ENCODE results near the gene ABCG1.

The ABCG1 gene

GRCh38 chr21:42299324-42300044, 80.5 kb downstream of the ABCG1 start:
- DNase-seq (ENCODE audit: extremely low read depth, insufficient read length): no peak
- Histone ChIP-seq H3K27me3 (replicated peaks; ENCODE audit: control insufficient read depth, insufficient read depth, low read length) (no peaks in the 10 kb centered on the region; the same call in 1 of the 2 replicates), H3K36me3 (ENCODE audit: control insufficient read depth, insufficient read depth, low read length) (no peaks in the 10 kb centered on the region), H3K4me3 (replicated peaks; ENCODE audit: low read depth, low read length) (no peak overlapping the region)
- TF ChIP-seq CTCF (IDR thresholded peaks at IDR 0.05; ENCODE audit: insufficient read depth, low read length, poor library complexity, severe bottlenecking): no peak

- H3K27me3 ChIP-seq (replicated peaks; ENCODE audit: control insufficient read depth, insufficient read depth, low read length): no peaks in the 10 kb centered on the region; the same call in 1 of the 2 replicates
- no peak for TF ChIP-seq CTCF (IDR thresholded peaks at IDR 0.05; ENCODE audit: insufficient read depth, low read length, poor library complexity, severe bottlenecking)
These were observed 81.2 kb downstream of the ABCG1 start for GRCh38 chr21:42300045-42300583.

GRCh38 chr21:42300956-42301355, 82.0 kb downstream of the ABCG1 start:
- DNase-seq (ENCODE audit: extremely low read depth, insufficient read length): no peak

More at GRCh38 chr21:42300045-42300583, 81.2 kb downstream of the ABCG1 start:
- no peak overlapping the region for H3K4me3 ChIP-seq (replicated peaks; ENCODE audit: low read depth, low read length)
- no peaks in the 10 kb centered on the region for H3K36me3 ChIP-seq (ENCODE audit: control insufficient read depth, insufficient read depth, low read length)
- no peak for DNase-seq (ENCODE audit: extremely low read depth, insufficient read length)

GRCh38 chr21:42301371-42302075, 82.6 kb downstream of the ABCG1 start:
- no peaks in the 10 kb centered on the region for H3K36me3 ChIP-seq (ENCODE audit: control insufficient read depth, insufficient read depth, low read length)
- H3K4me3 ChIP-seq (replicated peaks; ENCODE audit: low read depth, low read length): no peak overlapping the region
- no peak for TF ChIP-seq CTCF (IDR thresholded peaks at IDR 0.05; ENCODE audit: insufficient read depth, low read length, poor library complexity, severe bottlenecking)
- no peak for DNase-seq (ENCODE audit: extremely low read depth, insufficient read length)
- no peaks in the 10 kb centered on the region; the same call in 1 of the 2 replicates for H3K27me3 ChIP-seq (replicated peaks; ENCODE audit: control insufficient read depth, insufficient read depth, low read length)

More at GRCh38 chr21:42300956-42301355, 82.0 kb downstream of the ABCG1 start:
- Histone ChIP-seq H3K27me3 (replicated peaks; ENCODE audit: control insufficient read depth, insufficient read depth, low read length) (no peaks in the 10 kb centered on the region; the same call in 1 of the 2 replicates), H3K4me3 (replicated peaks; ENCODE audit: low read depth, low read length) (no peak overlapping the region), H3K36me3 (ENCODE audit: control insufficient read depth, insufficient read depth, low read length) (no peaks in the 10 kb centered on the region)
- no peak for TF ChIP-seq CTCF (IDR thresholded peaks at IDR 0.05; ENCODE audit: insufficient read depth, low read length, poor library complexity, severe bottlenecking)

GRCh38 chr21:42302076-42302650, 83.2 kb downstream of the ABCG1 start:
- Histone ChIP-seq H3K36me3 (ENCODE audit: control insufficient read depth, insufficient read depth, low read length) (no peaks in the 10 kb centered on the region), H3K4me3 (replicated peaks; ENCODE audit: low read depth, low read length) (no peak overlapping the region), H3K27me3 (replicated peaks; ENCODE audit: control insufficient read depth, insufficient read depth, low read length) (no peaks in the 10 kb centered on the region; the same call in none of the 2 replicates)
- TF ChIP-seq CTCF (IDR thresholded peaks at IDR 0.05; ENCODE audit: insufficient read depth, low read length, poor library complexity, severe bottlenecking): no peak
- no peak for DNase-seq (ENCODE audit: extremely low read depth, insufficient read length)

Data from GM06990 (cell line).